OCI-LY3 (cell line): ENCODE data around the gene CDV3.
"Not testable (repeated sequence)": the region's sequence is repeated elsewhere in the genome, so short reads cannot be mapped to it uniquely, and the experiment has no call there.

Source experiments
- H2AFZ ChIP-seq: fragments of 200-600, 300-600 bp; shearing (Covaris generic); 2 replicates; pipeline ENCODE4 v1.6.0; 2014; ENCODE audit warnings: antibody characterized with exemption, low read depth, low read length
- H3K27ac ChIP-seq: fragments of 200-600, 300-600 bp; sonication (generic); 2 replicates; pipeline ENCODE4 v1.5.1; 2014; ENCODE audit warnings: mild to moderate bottlenecking, low read length, moderate library complexity, mixed read lengths
- H3K27me3 ChIP-seq: fragments of 200-600, 300-600 bp; sonication (generic); 2 replicates; pipeline ENCODE4 v1.6.1; 2014; ENCODE audit warnings: low read depth, low read length, mixed read lengths
- H3K36me3 ChIP-seq: fragments of 200-600, 300-600 bp; sonication (generic); replicated peaks from 2 replicates; pipeline ENCODE3; 2014; ENCODE audit warnings: low read depth, low read length, mixed read lengths
- H3K4me1 ChIP-seq: fragments of 300-600, 200-600 bp; sonication (generic); 2 replicates; pipeline ENCODE4 v1.6.1; 2014; ENCODE audit warnings: low read length, mixed read lengths
- H3K4me2 ChIP-seq: fragments of 200-600, 300-600 bp; sonication (generic); 2 replicates; pipeline ENCODE4 v1.6.1; 2014; ENCODE audit warnings: low read length, mixed read lengths
- H3K4me3 ChIP-seq: fragments of 300-600, 200-600 bp; sonication (generic); 2 replicates; pipeline ENCODE4 v1.5.1; 2014; ENCODE audit warnings: antibody characterized with exemption, mild to moderate bottlenecking, low read length, moderate library complexity
- H3K79me2 ChIP-seq: fragments of 300-600, 200-600 bp; shearing (Covaris generic); 2 replicates; pipeline ENCODE4 v1.6.1; 2014; ENCODE audit warnings: mild to moderate bottlenecking, low read length, mixed read lengths
- H3K9ac ChIP-seq: fragments of 300-600, 200-600 bp; shearing (Covaris generic); 2 replicates; pipeline ENCODE4 v1.6.0; 2014; ENCODE audit warnings: mild to moderate bottlenecking, low read length, moderate library complexity
- H3K9me3 ChIP-seq: fragments of 200-600, 300-600 bp; shearing (Covaris generic); 2 replicates; pipeline ENCODE4 v1.6.1; 2014; ENCODE audit warnings: low read length, mixed read lengths; ENCODE audit not compliant: insufficient read depth
- H4K20me1 ChIP-seq: fragments of 200-600, 300-600 bp; sonication (generic); 2 replicates; pipeline ENCODE4 v1.6.1; 2016; ENCODE audit warnings: low read length, mixed read lengths; ENCODE audit not compliant: insufficient read depth
- CTCF ChIP-seq: fragments of 200-600, 300-600 bp; sonication (generic); IDR thresholded peaks from 2 replicates; pipeline ENCODE4 v1.5.1; 2014; ENCODE audit warnings: antibody characterized with exemption, low read length, low read depth
- EZH2phosphoT487 ChIP-seq: fragments of 200-600 bp; shearing (Covaris generic); IDR thresholded peaks from 2 replicates; pipeline ENCODE4 v1.6.1; 2018; ENCODE audit warnings: antibody characterized with exemption, mixed run types, low read depth

The CDV3 gene

GRCh38 chr3:133529809-133530208, 43.7 kb upstream of the CDV3 start:
- Histone ChIP-seq H3K79me2 (no peaks in the 10 kb centered on the region), H2AFZ (no peak overlapping the region), H4K20me1 (no peaks in the 10 kb centered on the region), H3K9me3 (0 out of 2 replicates have a peak, but pooled peaks cover 3% of the 10 kb centered on the region), H3K4me3 (no peak overlapping the region), H3K27ac (no peak overlapping the region), H3K9ac (no peak overlapping the region), H3K4me2 (no peak overlapping the region), H3K27me3 (no peaks in the 10 kb centered on the region), H3K4me1 (peaks cover 10% of the 10 kb centered on the region), H3K36me3 (peaks cover 3% of the 10 kb centered on the region)
- TF ChIP-seq EZH2phosphoT487 (no peak), CTCF (no peak)

GRCh38 chr3:133531981-133532380, 41.5 kb upstream of the CDV3 start:
- Histone ChIP-seq H3K27ac (no peak overlapping the region), H3K4me1 (no peaks in the 10 kb centered on the region), H3K4me2 (no peak overlapping the region), H3K79me2 (no peaks in the 10 kb centered on the region), H4K20me1 (no peaks in the 10 kb centered on the region), H3K4me3 (no peak overlapping the region), H3K9me3 (0 out of 2 replicates have a peak, but pooled peaks cover 3% of the 10 kb centered on the region), H3K27me3 (no peaks in the 10 kb centered on the region), H3K36me3 (peaks cover 3% of the 10 kb centered on the region), H3K9ac (no peak overlapping the region), H2AFZ (no peak overlapping the region)
- no peak for TF ChIP-seq CTCF
- TF ChIP-seq EZH2phosphoT487 = no peak

GRCh38 chr3:133532951-133533350, 40.5 kb upstream of the CDV3 start:
- no peak for TF ChIP-seq CTCF
- Histone ChIP-seq H3K79me2 (no peaks in the 10 kb centered on the region), H3K9me3 (0 out of 2 replicates have a peak, but pooled peaks cover 3% of the 10 kb centered on the region), H3K36me3 (peaks cover 3% of the 10 kb centered on the region), H2AFZ (no peak overlapping the region), H3K9ac (no peak overlapping the region), H3K4me3 (no peak overlapping the region), H3K27me3 (no peaks in the 10 kb centered on the region), H3K4me2 (no peak overlapping the region), H3K27ac (no peak overlapping the region), H4K20me1 (no peaks in the 10 kb centered on the region), H3K4me1 (no peaks in the 10 kb centered on the region)

GRCh38 chr3:133535971-133536881, 37.3 kb upstream of the CDV3 start:
- H4K20me1 ChIP-seq = no peaks in the 10 kb centered on the region
- no peak overlapping the region for H3K4me3 ChIP-seq
- H3K9ac ChIP-seq = no peak overlapping the region
- no peaks in the 10 kb centered on the region for H3K36me3 ChIP-seq
- no peaks in the 10 kb centered on the region for H3K9me3 ChIP-seq
- no peak overlapping the region for H3K27ac ChIP-seq
- TF ChIP-seq EZH2phosphoT487 = no peak
- TF ChIP-seq CTCF = no peak
- H2AFZ ChIP-seq = no peak overlapping the region
- no peak overlapping the region for H3K4me2 ChIP-seq
- peaks cover 4% of the 10 kb centered on the region; the same call in 1 of the 2 replicates for H3K4me1 ChIP-seq
- H3K79me2 ChIP-seq = no peaks in the 10 kb centered on the region
- no peaks in the 10 kb centered on the region for H3K27me3 ChIP-seq

GRCh38 chr3:133537131-133537530, 36.4 kb upstream of the CDV3 start:
- H3K4me3 ChIP-seq, H3K9ac ChIP-seq, H3K27me3 ChIP-seq, H4K20me1 ChIP-seq, H3K9me3 ChIP-seq, H3K4me2 ChIP-seq, H3K79me2 ChIP-seq, H3K4me1 ChIP-seq, H2AFZ ChIP-seq, H3K36me3 ChIP-seq, H3K27ac ChIP-seq: not testable (repeated sequence)
